Occipital lobe (tissue), 3 donors: Measurements from ENCODE around the gene GALNT7. TPM values are rescaled to one million over a fixed set of nuclear protein-coding genes. Genes with fewer than 3 reads are reported as not detected.

ENCODE experiments used
- DNase-seq: peaks from one replicate; lab custom pipeline; 2025; lab: John Stamatoyannopoulos, UW
- small RNA-seq: library from RNA; depleted of rRNA; stranded (forward); fragments of <200 nt; gene quantifications from one replicate; pipeline ENCODE3, GENCODE V24; 2014
- total RNA-seq: library from RNA; depleted of rRNA; stranded (reverse); fragments of >200 nt; gene quantifications from one replicate; pipeline ENCODE4 v1.2.3, GENCODE V29; 2014

GALNT7 gene
- total RNA-seq, 1 donor from 2014 or later = 17.8 TPM

DNA sequence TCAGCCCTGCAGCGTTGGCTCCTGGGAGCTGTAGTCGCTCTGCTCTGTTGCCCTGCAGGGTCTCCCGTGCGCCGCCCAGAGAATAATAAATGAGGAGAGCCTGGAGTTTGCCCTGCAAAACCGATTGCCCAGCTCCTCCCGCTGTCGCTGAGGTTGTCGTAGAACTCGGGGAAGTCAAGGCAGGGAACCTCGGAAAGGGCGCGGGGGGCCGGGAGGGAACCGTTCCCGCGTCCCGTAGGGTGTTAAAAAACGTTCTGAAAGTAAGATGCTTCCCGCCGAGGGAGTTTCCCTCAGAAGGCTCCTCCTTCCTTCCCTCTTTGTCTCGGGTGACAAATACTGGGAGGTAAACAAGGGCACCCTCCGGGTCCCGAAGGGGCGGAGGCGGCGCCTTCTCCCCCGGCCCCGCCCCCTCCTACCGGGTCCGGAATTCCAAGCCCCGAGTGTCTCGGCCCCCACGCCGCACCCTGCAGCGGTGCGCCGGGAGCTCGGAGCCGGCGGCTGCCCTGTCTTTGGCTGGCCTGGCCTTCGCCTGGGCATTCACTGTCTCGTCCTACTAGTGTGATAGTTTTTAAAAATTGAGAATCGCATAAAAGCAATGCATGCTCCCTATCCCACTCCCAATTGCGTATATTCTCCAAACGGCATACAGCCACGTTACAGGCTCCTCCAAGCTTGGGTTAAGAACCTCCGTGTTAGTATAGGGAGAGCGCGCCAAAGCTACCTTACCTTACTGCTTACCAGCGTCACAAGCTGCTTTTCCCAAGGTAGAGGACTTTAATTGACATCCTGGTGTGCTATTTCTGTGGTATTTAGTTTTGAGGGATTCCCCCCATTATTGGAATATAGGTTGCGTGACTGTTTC lies 166.5 kb downstream of the GALNT7 start:
- peak; percentile 41 for DNase-seq

DNA sequence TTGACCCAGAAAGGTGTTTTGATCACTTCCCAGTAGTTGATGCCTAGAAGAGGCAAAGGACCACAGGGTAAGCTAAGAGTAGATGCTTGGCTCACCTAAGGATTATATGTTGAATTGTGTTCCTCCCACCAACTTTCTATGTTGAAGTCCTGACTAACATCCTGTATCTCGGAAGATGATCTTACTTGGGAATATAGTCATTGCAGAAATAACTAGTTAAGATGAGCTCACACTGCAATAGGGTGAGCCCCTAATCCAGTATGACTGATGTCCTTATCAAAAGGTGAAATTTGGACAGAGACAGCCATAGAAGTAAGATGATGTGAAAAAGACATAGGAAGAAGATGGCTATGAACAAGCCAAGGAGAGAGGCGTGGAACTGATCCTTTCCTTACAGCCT lies 168.9 kb downstream of the GALNT7 start:
- DNase-seq = no peak

DNA sequence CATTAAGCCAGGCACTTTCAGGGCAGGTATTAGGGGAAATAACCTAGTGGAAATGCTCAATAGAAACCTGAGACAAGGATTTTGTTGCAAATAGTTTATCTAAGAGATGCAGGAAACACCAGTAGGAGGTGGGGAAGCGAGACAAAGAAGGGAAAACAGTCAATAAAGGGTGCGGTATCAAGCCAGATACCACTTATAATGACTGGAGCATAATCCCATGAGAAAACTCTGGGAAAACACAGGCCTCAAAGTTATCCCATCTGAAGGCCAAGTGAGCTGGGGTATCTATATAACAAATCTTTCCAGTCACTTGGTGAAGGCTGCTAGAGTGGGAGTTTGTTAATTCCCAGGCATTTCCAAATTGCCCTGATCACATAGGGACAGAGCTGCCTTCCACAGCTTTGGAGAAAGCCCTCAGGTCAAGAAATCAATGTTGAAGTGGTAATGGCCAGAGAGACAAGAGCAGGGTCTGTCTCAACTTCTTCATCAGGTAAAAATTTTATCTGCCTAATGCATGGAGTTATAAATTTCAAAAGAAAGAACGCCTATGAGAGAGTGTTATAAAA lies 175.3 kb downstream of the GALNT7 start:
- DNase-seq = no peak

DNA sequence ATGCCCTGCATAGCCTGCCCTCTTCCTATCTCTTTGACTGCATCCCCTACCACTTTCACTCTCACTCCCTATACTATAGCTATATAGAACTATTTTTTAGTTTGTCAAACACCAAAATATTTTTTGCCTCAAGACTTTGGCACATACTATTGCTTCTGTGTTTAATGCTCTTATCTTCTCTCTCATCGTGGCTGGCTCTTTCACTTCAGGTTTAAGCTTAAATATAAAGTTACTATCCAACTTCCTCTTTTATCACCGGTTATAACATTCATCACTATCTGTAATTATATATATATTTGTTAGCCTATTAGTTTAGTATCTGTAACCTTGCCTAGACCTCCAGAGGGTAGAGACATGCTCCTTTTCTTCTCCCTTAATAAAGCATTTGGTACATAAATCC lies 177.0 kb downstream of the GALNT7 start:
- DNase-seq = no peak

DNA sequence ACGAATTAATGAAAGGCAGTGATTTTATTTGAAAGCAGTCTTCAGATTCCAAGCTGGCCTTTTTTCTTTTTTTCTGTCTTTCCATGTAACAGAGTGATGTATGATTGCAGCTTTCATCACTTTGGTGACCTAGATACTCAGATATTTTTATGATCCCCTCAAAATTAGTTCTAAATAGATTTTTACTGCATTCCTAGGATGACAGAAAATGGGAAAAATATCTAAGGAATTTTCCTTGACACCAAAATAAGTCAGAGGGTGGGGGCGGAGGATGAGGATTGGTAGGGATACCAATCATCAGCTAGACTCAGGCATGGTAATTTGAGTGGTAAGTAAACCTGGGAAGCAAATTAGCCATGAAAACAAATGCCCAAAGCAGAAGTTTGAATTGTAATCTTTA lies 177.5 kb downstream of the GALNT7 start:
- no peak for DNase-seq

DNA sequence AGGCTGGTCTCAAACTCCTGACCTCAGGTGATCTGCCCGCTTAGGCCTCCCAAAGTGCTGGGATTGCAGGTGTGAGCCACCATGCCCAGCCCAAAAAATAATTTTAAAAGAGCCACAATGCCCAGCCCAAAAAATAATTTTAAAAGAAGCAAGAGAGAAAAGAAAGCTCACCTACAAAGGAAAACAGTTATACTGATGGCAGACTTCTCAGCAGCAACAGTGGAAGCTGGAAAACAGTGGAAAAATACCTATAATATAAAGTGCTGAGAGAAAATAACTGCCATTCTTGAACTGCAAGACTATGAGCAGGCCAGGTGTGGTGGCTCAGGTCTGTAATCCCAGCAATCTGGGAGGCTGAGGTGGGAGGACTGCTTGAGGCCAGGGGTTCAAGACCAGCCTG lies 178.9 kb downstream of the GALNT7 start:
- DNase-seq = no peak

DNA sequence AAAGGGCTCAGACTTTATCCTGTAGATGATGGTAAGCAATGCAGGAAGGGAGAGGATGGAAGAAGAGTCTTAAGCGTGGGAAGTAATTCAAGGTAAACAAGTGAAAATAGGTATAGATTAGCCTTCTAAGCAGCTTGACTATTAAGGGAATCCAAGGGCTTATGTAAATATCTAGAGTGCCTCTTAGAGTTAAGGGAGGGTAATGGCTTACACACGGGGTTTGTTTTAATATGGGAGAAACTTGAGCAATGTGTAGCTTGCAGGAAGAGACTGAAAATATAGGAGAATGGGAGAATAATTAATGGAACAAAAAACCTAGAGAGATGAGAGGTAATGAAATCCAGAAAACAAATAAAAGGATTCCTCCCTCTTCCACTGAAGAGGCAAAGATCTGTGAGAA lies 189.3 kb downstream of the GALNT7 start:
- no peak for DNase-seq

DNA sequence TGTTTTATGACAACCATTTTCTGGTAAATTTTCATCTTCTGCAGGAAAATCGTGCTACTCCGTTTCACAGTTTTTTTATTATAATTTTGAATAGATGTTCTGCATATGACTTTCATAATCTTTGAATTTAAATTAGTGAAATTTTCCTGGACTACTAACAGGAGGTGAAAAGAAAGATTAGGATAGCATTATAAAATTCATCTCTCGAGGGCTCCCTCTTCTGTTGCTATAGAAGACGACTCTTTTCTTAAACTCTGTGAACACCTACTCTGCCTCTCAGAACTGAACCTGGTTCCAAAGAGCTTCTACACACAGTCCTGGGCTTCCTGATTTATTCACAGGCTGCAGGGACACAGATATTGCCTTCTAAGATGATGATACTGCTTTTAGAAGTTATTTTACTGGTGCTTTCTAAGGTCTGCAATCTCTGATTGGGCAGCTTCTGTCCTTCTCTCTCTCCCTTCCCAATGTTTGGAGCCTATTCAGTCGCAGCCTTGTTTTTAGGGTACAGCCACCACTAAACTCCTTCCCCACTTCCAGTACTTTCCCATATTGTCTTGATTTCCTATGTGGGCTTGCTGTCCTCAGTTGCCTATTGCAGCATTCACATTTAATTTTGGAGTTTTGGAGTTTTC lies 192.1 kb downstream of the GALNT7 start:
- DNase-seq = no peak

DNA sequence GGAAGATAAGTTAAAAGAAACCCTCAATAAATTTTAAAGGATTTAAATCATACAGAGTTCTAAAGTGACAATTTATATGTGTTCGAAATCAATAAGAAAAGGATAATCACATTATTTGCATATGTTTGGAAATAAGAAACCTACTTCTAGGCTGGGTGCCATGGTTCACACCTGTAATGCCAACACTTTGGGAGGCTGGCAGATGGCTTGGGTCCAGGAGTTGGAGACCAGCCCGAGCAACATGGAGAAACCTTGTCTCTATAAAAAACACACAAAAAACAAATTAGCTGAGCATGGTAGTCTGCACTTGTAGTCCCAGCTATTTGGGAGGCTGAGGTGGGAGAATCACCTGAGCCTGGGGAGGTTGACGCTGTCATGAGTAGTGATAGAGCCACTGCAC lies 194.1 kb downstream of the GALNT7 start:
- DNase-seq = no peak

DNA sequence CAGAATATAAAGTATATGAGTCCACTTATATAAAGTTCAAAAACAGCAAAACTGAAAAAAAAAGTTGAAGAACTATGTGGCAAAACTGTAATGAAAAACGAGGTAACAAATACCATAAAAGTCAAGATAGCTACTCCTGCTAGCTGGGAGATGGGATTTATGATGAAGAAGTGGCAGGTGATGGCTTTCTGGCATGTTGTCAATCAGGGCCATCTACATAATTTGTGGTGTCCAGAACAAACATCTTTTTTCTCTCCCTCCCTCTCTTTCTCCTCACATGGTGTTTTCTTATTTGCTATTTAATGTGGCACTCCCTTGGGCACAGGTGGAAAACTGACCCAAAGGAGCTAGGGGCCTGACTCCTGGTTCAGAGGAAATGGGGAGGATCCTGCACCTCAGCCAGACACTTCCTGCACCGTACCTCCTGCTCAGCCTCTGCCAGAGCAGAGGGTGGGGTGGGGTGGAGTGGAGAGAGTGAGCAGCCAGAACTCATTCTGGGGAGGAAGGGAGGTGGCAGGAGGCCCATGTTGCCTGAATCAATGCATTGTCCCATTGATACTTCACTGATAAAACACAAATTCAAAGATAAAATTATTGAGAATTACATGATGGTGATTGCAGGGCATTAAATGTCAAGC lies 196.9 kb downstream of the GALNT7 start:
- DNase-seq = no peak

DNA sequence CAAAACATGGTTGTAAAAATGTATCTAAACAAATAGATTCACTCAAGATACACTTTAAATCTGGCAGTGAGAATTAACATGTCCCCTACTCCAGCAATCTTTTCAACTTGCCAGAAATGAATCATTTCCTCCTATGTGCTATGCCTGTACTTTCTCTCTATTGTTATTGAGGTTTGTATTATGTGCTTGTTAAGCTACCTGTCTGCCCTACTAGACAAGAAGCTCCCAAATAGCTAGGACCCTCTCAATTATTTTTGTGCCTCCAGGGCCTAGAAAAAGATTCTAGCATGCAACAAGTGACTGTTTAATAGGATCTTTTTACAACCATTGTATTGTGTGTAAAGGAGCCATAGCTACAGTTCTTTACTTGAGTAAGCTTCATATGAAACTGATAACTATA lies 198.7 kb downstream of the GALNT7 start:
- no peak for DNase-seq

DNA sequence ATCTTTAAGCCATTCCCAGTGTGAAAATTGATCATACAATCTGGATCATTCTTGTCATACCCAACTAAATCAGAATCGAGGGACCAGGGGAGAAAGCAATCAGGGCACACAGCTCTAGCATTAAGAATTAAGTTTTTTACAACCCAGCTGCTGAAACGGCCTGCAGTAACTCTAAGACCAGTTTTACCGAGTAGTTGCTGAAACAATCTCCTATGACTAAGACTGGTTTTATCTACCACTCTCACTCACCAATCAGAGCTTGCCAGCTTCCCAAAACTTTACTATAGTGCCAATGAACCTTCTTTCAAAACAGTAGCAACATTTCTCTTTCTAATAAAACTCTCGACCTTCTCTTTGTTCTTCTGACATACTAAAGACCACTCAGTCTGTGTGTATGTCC lies 199.3 kb downstream of the GALNT7 start:
- DNase-seq = no peak

DNA sequence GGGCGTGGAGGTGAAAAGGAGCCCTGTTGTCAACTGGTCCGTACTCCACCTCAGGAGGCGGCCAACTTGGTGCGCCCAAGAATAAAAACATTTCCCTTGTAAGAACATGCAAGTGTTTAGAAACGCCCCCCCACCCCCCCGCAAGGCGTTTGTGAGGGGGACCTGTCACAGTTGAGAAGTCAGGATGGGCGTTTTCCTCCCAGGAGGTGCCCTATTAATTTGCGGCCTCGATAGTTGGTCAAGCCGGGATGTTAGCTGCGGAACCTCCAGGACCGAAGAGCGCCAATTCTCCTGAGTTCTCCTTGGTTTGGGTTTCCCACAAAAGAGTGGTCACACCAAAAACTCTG lies 201.5 kb downstream of the GALNT7 start:
- no peak for DNase-seq

DNA sequence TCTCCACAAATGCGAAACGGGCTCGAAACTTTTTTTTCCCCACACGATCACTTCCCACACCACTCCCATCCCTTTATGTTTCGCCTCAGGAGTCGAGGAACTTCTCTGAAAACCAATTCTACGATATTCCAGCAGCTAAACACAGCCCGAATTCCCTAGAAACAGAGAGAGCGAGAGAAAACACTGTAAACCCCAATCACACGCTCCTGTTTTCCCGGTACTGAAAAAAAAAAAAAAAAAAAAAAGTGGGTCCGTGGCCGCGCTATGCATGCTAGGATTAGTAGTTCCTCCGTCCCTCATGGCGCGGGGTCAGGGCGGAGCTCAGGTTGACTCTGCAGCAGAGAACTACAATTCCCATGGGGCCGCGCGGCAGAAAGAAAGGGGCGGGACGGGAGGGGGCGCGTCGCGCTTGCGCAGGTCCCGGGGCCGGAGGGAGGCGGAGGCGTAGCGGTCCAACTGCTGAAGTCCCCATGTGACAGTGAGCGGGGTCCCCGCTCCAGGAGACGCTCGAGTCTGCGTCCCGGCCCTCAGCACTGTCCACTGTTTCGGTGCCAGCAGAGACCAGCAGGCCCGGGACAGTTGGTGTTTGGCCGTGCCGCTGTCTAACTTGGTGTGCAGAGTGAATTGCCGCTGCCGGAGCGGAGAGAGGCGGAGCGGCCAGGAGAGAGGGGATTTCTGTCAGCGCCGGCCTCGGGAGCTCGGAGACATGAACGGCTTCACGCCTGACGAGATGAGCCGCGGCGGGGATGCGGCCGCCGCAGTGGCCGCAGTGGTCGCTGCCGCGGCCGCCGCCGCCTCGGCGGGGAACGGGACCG lies 202.1 kb downstream of the GALNT7 start, which contains the start of gene SAP30:
Gene SAP30 (plus strand): TSS at position 478 of the 815 bp plus-strand sequence. CDS start 229 bp downstream, at position 707.
- DNase-seq = peak; percentile 97

DNA sequence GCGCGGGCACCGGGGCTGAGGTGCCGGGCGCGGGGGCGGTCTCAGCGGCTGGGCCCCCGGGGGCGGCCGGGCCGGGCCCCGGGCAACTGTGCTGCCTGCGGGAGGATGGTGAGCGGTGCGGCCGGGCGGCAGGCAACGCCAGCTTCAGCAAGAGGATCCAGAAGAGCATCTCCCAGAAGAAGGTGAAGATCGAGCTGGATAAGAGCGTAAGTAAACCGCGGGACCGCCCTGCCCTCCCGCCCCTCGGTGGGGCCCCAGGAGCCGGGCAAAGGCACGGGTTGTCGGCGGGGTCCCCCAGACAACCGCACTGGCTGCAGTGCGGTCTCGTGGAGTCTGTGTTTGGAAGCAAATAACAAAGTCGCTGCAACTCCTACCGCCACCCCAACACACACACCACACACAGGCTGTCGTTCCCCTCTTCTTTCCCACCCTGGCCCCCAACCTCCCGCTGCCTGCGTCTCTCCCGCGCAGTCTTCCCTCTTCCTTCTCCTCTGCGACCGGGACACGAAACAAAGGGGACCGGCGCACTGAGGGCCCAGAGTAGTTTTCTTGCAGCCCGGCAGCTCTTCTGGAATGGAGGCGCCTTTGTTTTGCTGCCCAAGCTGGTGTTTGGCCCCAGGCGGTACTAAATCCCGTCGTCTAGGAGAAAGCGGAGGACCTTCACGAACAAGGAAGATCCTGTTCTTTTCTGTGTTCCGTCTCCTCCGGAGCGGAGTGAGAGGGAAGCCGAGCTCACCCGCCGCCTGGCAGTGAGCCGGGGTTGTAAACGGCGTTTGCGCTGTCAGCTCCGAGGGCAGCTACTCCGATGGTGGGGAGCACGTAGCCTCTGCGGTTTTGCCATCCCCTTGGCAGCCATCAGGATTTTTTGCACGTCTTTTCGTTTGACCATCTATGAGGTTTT lies 202.9 kb downstream of the GALNT7 start:
- peak; percentile 72 for DNase-seq

Small RNA genes within 50 kb of the gene (small RNA-seq; reads per million reads assigned to genes)
- not detected for gene MIR548T
- gene RN7SL253P = not detected

Other genes starting within 250 kb of the GALNT7 start
- 20.4 TPM for gene HMGB2, start 165.5 kb downstream of the GALNT7 start, total RNA-seq
- gene SAP30, start 202.1 kb downstream of the GALNT7 start, total RNA-seq = 24.5 TPM
- 2.8 TPM for gene SCRG1, start 230.3 kb downstream of the GALNT7 start, total RNA-seq